ENCODE data around the gene C6orf136. TPM values are rescaled to one million over a fixed set of nuclear protein-coding genes. Genes with fewer than 3 reads are reported as not detected.

C6orf136 gene
- total and polyA plus RNA-seq, 9 donors: 5.8 to 16.5 (median 12.4) TPM

Other genes with a start within 250 kb of the C6orf136 start
- 73.6 TPM for gene HLA-E, start 157.6 kb upstream of the C6orf136 start, total RNA-seq
- gene HLA-E, start 157.6 kb upstream of the C6orf136 start, polyA plus RNA-seq (ENCODE audit: insufficient read depth in 1 of 8, insufficient read length in 8 of 8, low replicate concordance in 1 of 8): 10 to 100 TPM; 61.7 to 89.2 (median 77.8) TPM
- 38.0 TPM for gene GNL1, start 90.6 kb upstream of the C6orf136 start, total RNA-seq
- gene GNL1, start 90.6 kb upstream of the C6orf136 start, polyA plus RNA-seq (ENCODE audit: insufficient read depth in 1 of 8, insufficient read length in 8 of 8, low replicate concordance in 1 of 8): 10 to 100 TPM; 53.6 to 80.4 (median 60.2) TPM
- gene PRR3, start 89.8 kb upstream of the C6orf136 start, total RNA-seq: 10.7 TPM
- 10 to 100 TPM; 18.2 to 25.3 (median 22.9) TPM for gene PRR3, start 89.8 kb upstream of the C6orf136 start, polyA plus RNA-seq (ENCODE audit: insufficient read depth in 1 of 8, insufficient read length in 8 of 8, low replicate concordance in 1 of 8)
- 26.6 TPM for gene ABCF1, start 75.7 kb upstream of the C6orf136 start, total RNA-seq
- gene ABCF1, start 75.7 kb upstream of the C6orf136 start, polyA plus RNA-seq (ENCODE audit: insufficient read depth in 1 of 8, insufficient read length in 8 of 8, low replicate concordance in 1 of 8): 10 to 100 TPM; 43.8 to 56.1 (median 51.0) TPM
- 25.7 TPM for gene PPP1R10, start 29.9 kb upstream of the C6orf136 start, total RNA-seq
- 10 to 100 TPM; 22.4 to 32.7 (median 30.0) TPM for gene PPP1R10, start 29.9 kb upstream of the C6orf136 start, polyA plus RNA-seq (ENCODE audit: insufficient read depth in 1 of 8, insufficient read length in 8 of 8, low replicate concordance in 1 of 8)
- 64.3 TPM for gene MRPS18B, start 29.3 kb upstream of the C6orf136 start, total RNA-seq
- 10 to 100 TPM; 49.6 to 64.4 (median 57.2) TPM for gene MRPS18B, start 29.3 kb upstream of the C6orf136 start, polyA plus RNA-seq (ENCODE audit: insufficient read depth in 1 of 8, insufficient read length in 8 of 8, low replicate concordance in 1 of 8)
- gene ATAT1, start 20.3 kb upstream of the C6orf136 start, total RNA-seq: 5.6 TPM
- gene ATAT1, start 20.3 kb upstream of the C6orf136 start, polyA plus RNA-seq (ENCODE audit: insufficient read depth in 1 of 8, insufficient read length in 8 of 8, low replicate concordance in 1 of 8): 10 to 100 TPM; 14.5 to 27.4 (median 21.1) TPM
- gene DHX16, start 25.9 kb downstream of the C6orf136 start, total RNA-seq: 18.6 TPM
- gene DHX16, start 25.9 kb downstream of the C6orf136 start, polyA plus RNA-seq (ENCODE audit: insufficient read depth in 1 of 8, insufficient read length in 8 of 8, low replicate concordance in 1 of 8): 10 to 100 TPM; 22.1 to 29.1 (median 24.5) TPM
- gene PPP1R18, start 39.5 kb downstream of the C6orf136 start, total RNA-seq: 19.3 TPM
- 10 to 100 TPM; 36.8 to 54.3 (median 45.4) TPM for gene PPP1R18, start 39.5 kb downstream of the C6orf136 start, polyA plus RNA-seq (ENCODE audit: insufficient read depth in 1 of 8, insufficient read length in 8 of 8, low replicate concordance in 1 of 8)
- 7.2 TPM for gene NRM, start 43.9 kb downstream of the C6orf136 start, total RNA-seq
- gene NRM, start 43.9 kb downstream of the C6orf136 start, polyA plus RNA-seq (ENCODE audit: insufficient read depth in 1 of 8, insufficient read length in 8 of 8, low replicate concordance in 1 of 8): 10 to 100 TPM; 34.4 to 49.7 (median 37.8) TPM
- 9.6 TPM for gene MDC1, start 70.1 kb downstream of the C6orf136 start, total RNA-seq
- 10 to 100 TPM; 21.0 to 34.6 (median 25.5) TPM for gene MDC1, start 70.1 kb downstream of the C6orf136 start, polyA plus RNA-seq (ENCODE audit: insufficient read depth in 1 of 8, insufficient read length in 8 of 8, low replicate concordance in 1 of 8)
- 403 TPM for gene TUBB, start 73.2 kb downstream of the C6orf136 start, total RNA-seq
- 1,000 to 10,000 TPM in 3 of 8 donors, 100 to 1,000 TPM in 5; 686 to 1,098 (median 967) TPM for gene TUBB, start 73.2 kb downstream of the C6orf136 start, polyA plus RNA-seq (ENCODE audit: insufficient read depth in 1 of 8, insufficient read length in 8 of 8, low replicate concordance in 1 of 8)
- 84.5 TPM for gene FLOT1, start 95.6 kb downstream of the C6orf136 start, total RNA-seq
- 100 to 1,000 TPM in 6 of 8 donors, 10 to 100 TPM in 2; 94.9 to 113 (median 107) TPM for gene FLOT1, start 95.6 kb downstream of the C6orf136 start, polyA plus RNA-seq (ENCODE audit: insufficient read depth in 1 of 8, insufficient read length in 8 of 8, low replicate concordance in 1 of 8)
- gene IER3, start 97.4 kb downstream of the C6orf136 start, total RNA-seq: 6.7 TPM
- gene IER3, start 97.4 kb downstream of the C6orf136 start, polyA plus RNA-seq (ENCODE audit: insufficient read depth in 1 of 8, insufficient read length in 8 of 8, low replicate concordance in 1 of 8): 10 to 100 TPM in 6 of 8 donors, 1 to 10 TPM in 2; 5.8 to 22.6 (median 12.9) TPM
- gene DDR1, start 237.4 kb downstream of the C6orf136 start, total RNA-seq: 42.4 TPM
- 10 to 100 TPM; 55.2 to 87.4 (median 70.1) TPM for gene DDR1, start 237.4 kb downstream of the C6orf136 start, polyA plus RNA-seq (ENCODE audit: insufficient read depth in 1 of 8, insufficient read length in 8 of 8, low replicate concordance in 1 of 8)